CD4-positive, alpha-beta T cell treated with Interleukin-1 beta for 1 hour (primary cell): ENCODE measurements around the gene CTXN2.
A peak's percentile ranks its signal among the peaks of the same experiment; 100 is the strongest.

ENCODE experiments used
- DNase-seq, 2 donors: peaks; one replicate each; pipeline ENCODE4 v3.0.0-alpha.2; 2020 to 2022

CTXN2 gene

GRCh38 chr15:48191574-48192225 lies at the start of gene CTXN2:
CTXN2 (plus strand) TSS chr15:48191665; CDS start chr15:48201301, 9,636 bp downstream.
- DNase-seq: no peak

DNA sequence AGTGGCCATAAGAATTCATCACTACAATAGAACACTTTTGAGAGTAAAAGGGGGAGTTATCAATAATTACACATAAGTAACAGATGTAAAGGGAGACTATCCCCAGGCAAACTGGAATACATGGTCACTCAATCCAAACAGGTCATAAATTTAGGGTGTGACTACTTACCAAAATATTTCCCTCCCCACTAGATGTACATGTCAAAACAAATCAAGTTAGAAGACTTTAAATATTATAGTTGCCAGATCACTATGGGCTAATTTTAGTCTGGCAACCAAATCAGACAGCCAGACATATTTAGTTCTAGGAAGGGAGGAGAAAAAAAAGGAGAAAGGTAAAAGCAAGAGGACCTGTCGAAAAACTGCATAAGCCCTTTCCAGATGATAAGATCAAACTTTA lies 47.6 kb upstream of the CTXN2 start:
- no peak for DNase-seq

- no peak for DNase-seq
Measured at GRCh38 chr15:48144889-48145288, 46.6 kb upstream of the CTXN2 start.

- DNase-seq: no peak
Measured at GRCh38 chr15:48145923-48146322, 45.5 kb upstream of the CTXN2 start.

DNA sequence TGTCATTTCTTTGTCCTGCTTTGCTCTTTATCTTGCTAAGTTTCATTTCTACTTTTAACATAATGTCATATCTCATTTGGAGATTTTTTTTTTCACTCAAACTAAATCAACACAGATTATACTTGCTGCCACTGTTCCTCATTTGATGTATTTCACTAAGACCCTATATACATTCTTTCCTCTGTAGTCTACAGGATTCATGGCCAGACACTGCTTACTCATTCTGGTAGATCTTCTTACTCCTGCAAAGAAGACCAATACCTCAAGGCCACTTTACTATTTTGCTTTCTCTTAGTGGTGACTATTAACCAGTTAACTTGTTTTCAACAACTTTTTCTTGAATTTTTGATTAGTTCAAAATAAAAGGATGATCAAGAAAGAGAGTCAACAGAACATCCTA lies 44.1 kb upstream of the CTXN2 start:
- DNase-seq: no peak

- no peak for DNase-seq
Measured at GRCh38 chr15:48149858-48150257, 41.6 kb upstream of the CTXN2 start.

GRCh38 chr15:48153526-48153925 lies 37.9 kb upstream of the CTXN2 start:
- DNase-seq: no peak

GRCh38 chr15:48168616-48169015 lies 22.8 kb upstream of the CTXN2 start:
- no peak for DNase-seq

GRCh38 chr15:48170981-48171380 lies 20.5 kb upstream of the CTXN2 start:
- no peak for DNase-seq

- no peak for DNase-seq
Measured at GRCh38 chr15:48175126-48175525, 16.3 kb upstream of the CTXN2 start.

DNA sequence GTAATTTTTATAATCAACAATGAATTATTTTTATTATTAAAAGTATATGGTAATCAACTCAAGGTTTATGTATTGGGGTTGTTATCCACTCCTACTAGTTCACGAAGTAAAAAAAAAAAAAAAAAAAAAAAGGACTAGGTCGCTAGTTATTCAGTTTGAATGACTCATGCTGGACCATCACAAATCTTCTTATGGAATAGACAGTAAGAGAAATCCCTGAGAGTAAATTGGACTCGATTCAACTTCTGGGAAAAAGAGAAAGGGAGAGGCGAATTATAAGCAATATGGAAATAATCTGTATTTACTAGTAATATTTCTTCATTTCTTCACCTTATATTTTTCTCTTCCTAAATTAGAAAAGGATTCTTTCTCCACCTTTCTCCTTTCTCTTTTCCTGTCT lies 15.4 kb upstream of the CTXN2 start:
- no peak for DNase-seq

DNA sequence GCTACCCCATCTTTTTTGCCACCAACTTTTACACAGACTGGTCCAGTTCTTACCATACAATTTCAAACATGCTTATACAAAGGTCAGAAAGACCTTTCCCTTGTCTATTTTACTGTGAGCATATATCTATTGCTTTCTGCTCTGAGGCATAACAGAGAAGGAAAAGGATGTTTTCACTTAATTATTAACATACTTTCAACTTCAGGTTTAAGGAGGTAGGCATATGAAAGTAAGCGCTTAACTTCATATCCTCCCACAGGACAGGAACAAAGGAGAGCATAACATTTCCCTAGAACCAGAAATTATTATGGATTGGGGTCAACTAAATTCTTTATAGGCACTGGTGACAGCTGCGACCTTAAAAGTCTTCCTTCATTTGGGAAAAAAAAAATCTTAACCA lies 14.5 kb upstream of the CTXN2 start:
- DNase-seq: no peak

GRCh38 chr15:48177383-48177765 lies 14.1 kb upstream of the CTXN2 start:
- DNase-seq: peak; percentile 27 to 42

GRCh38 chr15:48177766-48178647 lies 13.5 kb upstream of the CTXN2 start, which contains the start of gene MYEF2:
MYEF2 (minus strand) TSS chr15:48178295; CDS start chr15:48178237, 58 bp downstream.
- DNase-seq: peak; percentile 74 to 75

- no peak for DNase-seq
Measured at GRCh38 chr15:48178648-48178931, 12.9 kb upstream of the CTXN2 start.

- DNase-seq: no peak
Measured at GRCh38 chr15:48182749-48183148, 8.7 kb upstream of the CTXN2 start.

DNA sequence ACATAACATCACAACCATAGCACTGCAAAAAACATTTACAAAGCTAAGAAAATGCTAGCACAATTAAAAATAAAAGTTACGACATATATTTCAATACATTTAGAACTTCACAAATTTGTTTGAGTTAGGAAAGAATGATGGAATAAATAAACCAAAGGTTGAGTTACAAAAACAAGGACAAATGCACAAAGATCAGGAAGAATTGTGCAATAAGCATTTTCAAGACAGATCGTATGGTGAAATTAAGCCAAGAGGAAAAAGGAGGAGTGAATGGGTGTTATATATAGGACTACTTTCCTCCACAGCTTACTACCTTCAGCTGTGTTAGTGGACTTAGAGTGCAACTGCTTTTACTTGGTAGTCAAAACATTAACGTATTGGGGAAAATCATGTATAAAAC lies 5.9 kb upstream of the CTXN2 start:
- DNase-seq: no peak

- DNase-seq: no peak
Measured at GRCh38 chr15:48186271-48186670, 5.2 kb upstream of the CTXN2 start.

DNA sequence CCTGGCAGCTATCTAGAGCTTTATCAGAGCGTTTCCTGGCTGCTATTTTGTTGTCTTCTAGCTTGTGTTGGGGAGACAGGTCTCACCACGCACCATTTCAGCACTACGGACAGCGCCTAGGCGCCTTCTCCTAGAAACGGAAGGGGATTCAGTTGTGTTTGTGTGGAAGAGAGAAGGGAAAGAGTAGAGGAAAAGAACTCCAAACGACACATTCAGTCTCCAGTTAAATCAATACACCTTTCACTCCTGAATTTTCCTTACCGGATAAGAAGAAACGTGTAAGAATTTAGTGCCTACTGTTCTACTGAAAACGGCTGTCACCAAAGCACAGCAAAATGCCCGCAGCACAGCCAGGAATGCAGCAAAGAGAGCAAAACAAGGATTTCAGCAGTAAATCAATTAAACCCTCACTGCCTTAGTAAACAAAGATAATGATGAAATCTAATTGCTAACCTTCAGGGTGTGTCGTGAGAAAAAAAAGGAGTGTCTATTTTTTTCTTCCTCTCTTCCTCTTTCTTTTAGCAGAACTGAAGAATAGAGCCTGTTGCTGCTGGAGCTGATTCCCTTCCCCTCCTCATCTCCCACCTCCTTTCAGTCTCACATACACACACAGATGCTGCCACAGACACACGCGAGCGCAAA lies 412 bp upstream of the CTXN2 start:
- DNase-seq: peak in 1 of 2 donors; percentile 10

GRCh38 chr15:48202068-48202467 lies 10.6 kb downstream of the CTXN2 start:
- DNase-seq: no peak

DNA sequence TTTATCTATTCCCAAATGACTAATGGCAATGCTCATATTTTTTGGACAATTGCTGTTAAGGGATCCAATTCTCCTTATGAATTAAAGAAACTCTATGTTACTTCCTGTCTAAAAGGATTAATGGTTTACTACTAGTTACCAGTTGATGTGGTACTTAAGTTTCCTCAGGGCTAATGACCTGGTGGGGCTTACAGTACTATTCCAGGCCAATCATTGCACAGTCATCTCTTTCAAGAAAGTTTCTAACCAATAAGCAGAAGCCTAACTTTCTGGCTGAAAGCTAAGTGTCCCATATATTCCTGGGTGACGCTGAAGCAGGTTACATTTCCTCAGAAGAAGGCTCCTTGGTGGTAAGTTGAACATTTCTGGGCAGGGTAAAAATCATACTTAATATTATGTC lies 14.5 kb downstream of the CTXN2 start, which contains the start of gene SLC12A1:
Gene SLC12A1 (plus strand): TSS at position 322 of the 400 bp plus-strand sequence. CDS start 1,418 bp downstream, outside the sequence.
- DNase-seq: no peak

DNA sequence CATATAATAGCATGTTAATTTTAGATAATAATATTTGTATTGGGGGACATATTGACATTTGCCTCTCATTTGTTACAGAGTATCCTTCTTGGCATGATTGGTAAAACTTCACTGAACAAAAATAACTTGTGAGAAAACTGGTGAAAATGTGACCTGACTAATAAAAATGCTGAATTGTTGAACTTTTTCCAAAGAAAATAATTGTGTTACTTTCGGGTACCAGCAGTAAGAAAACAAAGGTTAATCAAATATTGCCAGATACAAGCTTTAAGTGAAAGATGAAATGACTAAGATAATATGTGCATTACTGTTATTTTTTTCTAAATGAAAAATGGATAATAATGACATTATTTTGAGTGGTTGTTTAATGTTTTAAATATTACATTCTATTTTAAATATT lies 29.8 kb downstream of the CTXN2 start:
- DNase-seq: no peak

GRCh38 chr15:48221885-48222284 lies 30.4 kb downstream of the CTXN2 start:
- no peak for DNase-seq

GRCh38 chr15:48222627-48223026 lies 31.2 kb downstream of the CTXN2 start:
- no peak for DNase-seq
